T-helper 2 cell (primary cell): ENCODE results near the gene KDM7A.

Source experiments
- DNase-seq, 5 experiments: peaks; one replicate each; pipeline versions ENCODE4 v3.0.0 to v3.0.0-alpha.2; 2012 to 2022

The KDM7A gene

GRCh38 chr7:140053812-140054539, 122.8 kb downstream of the KDM7A start:
- DNase-seq, result no peak

GRCh38 chr7:140051820-140052219, 125.0 kb downstream of the KDM7A start:
- DNase-seq, result no peak

- no peak for DNase-seq
These were observed 126.7 kb downstream of the KDM7A start for GRCh38 chr7:140050100-140050499.

- DNase-seq, result no peak
These were observed 127.3 kb downstream of the KDM7A start for GRCh38 chr7:140049339-140050024.

- no peak for DNase-seq
These were observed 127.8 kb downstream of the KDM7A start for GRCh38 chr7:140048989-140049338.

GRCh38 chr7:140048138-140048537, 128.6 kb downstream of the KDM7A start:
- no peak for DNase-seq

- DNase-seq, result no peak
These were observed 129.6 kb downstream of the KDM7A start for GRCh38 chr7:140047197-140047596.

- no peak for DNase-seq
These were observed 131.1 kb downstream of the KDM7A start for GRCh38 chr7:140045697-140046096.

- DNase-seq, result no peak
These were observed 132.5 kb downstream of the KDM7A start for GRCh38 chr7:140044251-140044650.

GRCh38 chr7:140042386-140042670, 134.5 kb downstream of the KDM7A start:
- no peak for DNase-seq

- DNase-seq, result no peak
These were observed 135.0 kb downstream of the KDM7A start for GRCh38 chr7:140041659-140042385.

GRCh38 chr7:140039896-140040295, 136.9 kb downstream of the KDM7A start:
- no peak for DNase-seq

GRCh38 chr7:140039066-140039465, 137.7 kb downstream of the KDM7A start:
- no peak for DNase-seq

GRCh38 chr7:140036224-140036962, 140.4 kb downstream of the KDM7A start:
- DNase-seq, result peak in 1 of 5 experiments; percentile 49

- DNase-seq, result no peak
These were observed 141.2 kb downstream of the KDM7A start for GRCh38 chr7:140035400-140036223.
